Panc1 (cell line): ENCODE data around the gene ZBED1.

Experiments used
- CTCF ChIP-seq: fragments of 450-650 bp; IDR thresholded peaks from 2 replicates; pipeline ENCODE4 v1.5.1; 2017; ENCODE audit warnings: mild to moderate bottlenecking
- POLR2AphosphoS5 ChIP-seq: IDR thresholded peaks from 2 replicates; pipeline ENCODE4 v1.6.1; 2012; ENCODE audit warnings: mild to moderate bottlenecking, low read depth, low read length, moderate library complexity

- TF ChIP-seq CTCF (no peak), POLR2AphosphoS5 (no peak)
Measured at GRCh38 chrX:2474963-2475726, 25.6 kb downstream of the ZBED1 start.
